GM23338 (cell line): ENCODE results near the gene PIK3R5. TPM values are rescaled to one million over a fixed set of nuclear protein-coding genes. Genes with fewer than 3 reads are reported as not detected.

Experiments
- ATAC-seq: fragments of 200-7000 bp; cut with Tn5 transposase; 3 replicates; pipeline ENCODE4 v1.9.1; 2020
- DNase-seq: peaks from one replicate; pipeline ENCODE4 v3.0.0-alpha.2; 2015; ENCODE audit warnings: low spot score
- H2AFZ ChIP-seq: fragments of 200-600 bp; sonication (generic); 2 replicates; pipeline ENCODE4 v1.8.0; 2016; ENCODE audit warnings: antibody characterized with exemption, mild to moderate bottlenecking, moderate library complexity
- H3F3A ChIP-seq: fragments of 200-600 bp; sonication (generic); replicated peaks from 2 replicates; pipeline ENCODE4 v1.8.0; 2017; ENCODE audit warnings: antibody characterized with exemption, mixed run types, low read depth
- H3K27ac ChIP-seq: fragments of 200-600 bp; sonication (generic); 2 replicates; pipeline ENCODE4 v1.6.1; 2016; ENCODE audit warnings: low read depth
- H3K27me3 ChIP-seq: fragments of 200-600 bp; sonication (generic); 2 replicates; pipeline ENCODE4 v1.8.0; 2016; ENCODE audit warnings: mild to moderate bottlenecking, mixed run types, moderate library complexity; ENCODE audit not compliant: insufficient read depth
- H3K36me3 ChIP-seq: fragments of 200-600 bp; sonication (generic); 2 replicates; pipeline ENCODE4 v1.8.0; 2016; ENCODE audit warnings: mild to moderate bottlenecking; ENCODE audit not compliant: insufficient read depth
- H3K4me1 ChIP-seq: fragments of 200-600 bp; sonication (generic); 2 replicates; pipeline ENCODE4 v1.8.0; 2016; ENCODE audit warnings: mild to moderate bottlenecking, moderate library complexity; ENCODE audit not compliant: insufficient read depth
- H3K4me2 ChIP-seq: fragments of 200-600 bp; sonication (generic); 2 replicates; pipeline ENCODE4 v1.7.1; 2017; ENCODE audit warnings: mixed run types
- H3K4me3 ChIP-seq: fragments of 200-600 bp; sonication (generic); 2 replicates; pipeline ENCODE4 v1.6.1; 2016; ENCODE audit warnings: mixed run types
- H3K79me2 ChIP-seq: fragments of 200-600 bp; sonication (generic); replicated peaks from 2 replicates; pipeline ENCODE4 v1.8.0; 2017; ENCODE audit warnings: mild to moderate bottlenecking; ENCODE audit not compliant: insufficient read depth
- H3K9me2 ChIP-seq: fragments of 200-600 bp; sonication (generic); 2 replicates; pipeline ENCODE4 v1.8.0; 2017; ENCODE audit not compliant: insufficient read depth
- H4K20me1 ChIP-seq: fragments of 200-600 bp; sonication (generic); replicated peaks from 2 replicates; pipeline ENCODE4 v1.8.0; 2017; ENCODE audit warnings: mild to moderate bottlenecking; ENCODE audit not compliant: insufficient read depth
- H3K27ac Mint-ChIP-seq: 2 replicates; pipeline ENCODE4 v1.8.0; 2020; ENCODE audit warnings: inconsistent platforms, mild to moderate bottlenecking, moderate library complexity, mixed read lengths
- H3K27me3 Mint-ChIP-seq: 3 replicates; pipeline ENCODE4 v1.8.0; 2022; ENCODE audit warnings: low read depth, mild to moderate bottlenecking, moderate library complexity, mixed read lengths, inconsistent platforms; ENCODE audit not compliant: insufficient read depth, poor library complexity
- H3K36me3 Mint-ChIP-seq: 3 replicates; pipeline ENCODE4 v1.8.0; 2021; ENCODE audit warnings: low read depth, mild to moderate bottlenecking, inconsistent platforms, moderate library complexity, mixed read lengths
- H3K4me1 Mint-ChIP-seq: 3 replicates; pipeline ENCODE4 v1.8.0; 2020; ENCODE audit warnings: mild to moderate bottlenecking, inconsistent platforms, mixed read lengths
- H3K4me3 Mint-ChIP-seq: 3 replicates; pipeline ENCODE4 v1.8.0; 2021; ENCODE audit warnings: moderate library complexity, mild to moderate bottlenecking, inconsistent platforms, mixed read lengths
- H3K9me3 Mint-ChIP-seq: 3 replicates; pipeline ENCODE4 v1.8.0; 2020; ENCODE audit warnings: moderate library complexity, mild to moderate bottlenecking, inconsistent platforms, mixed read lengths
- CREB1 ChIP-seq: fragments of 250-450 bp; sonication (Bioruptor Pico); IDR thresholded peaks from 2 replicates; pipeline ENCODE4 v1.5.0; 2020; ENCODE audit warnings: low read depth, mild to moderate bottlenecking, moderate library complexity
- CTCF ChIP-seq, 2 experiments: fragments of 200-600 bp in 1 of 2; sonication (generic) in 1 of 2; conservative IDR thresholded peaks; 2 replicates each; pipeline versions ENCODE4 v1.5.1 to v1.6.1; 2016 to 2017; ENCODE audit warnings: antibody characterized with exemption in 2 of 2, low read depth in 2 of 2, mild to moderate bottlenecking in 2 of 2, moderate library complexity in 1 of 2
- ETS1 ChIP-seq: IDR thresholded peaks from 2 replicates; pipeline ENCODE4 v1.6.1; 2016; ENCODE audit warnings: antibody characterized with exemption
- EZH2 ChIP-seq: fragments of 200-600 bp; sonication (generic); IDR thresholded peaks from one replicate; pipeline ENCODE4 v1.8.0; 2017; ENCODE audit warnings: antibody characterized with exemption, mild to moderate bottlenecking, low read depth; ENCODE audit not compliant: unreplicated experiment
- EZH2phosphoT487 ChIP-seq: fragments of 200-600 bp; sonication (generic); IDR thresholded peaks from one replicate; pipeline ENCODE4 v1.8.1; 2018; ENCODE audit warnings: antibody characterized with exemption; ENCODE audit not compliant: unreplicated experiment
- JUNB ChIP-seq: IDR thresholded peaks from one replicate; pipeline ENCODE4 v1.6.1; 2016; ENCODE audit warnings: antibody characterized with exemption; ENCODE audit not compliant: unreplicated experiment
- NANOG ChIP-seq: IDR thresholded peaks from 2 replicates; pipeline ENCODE4 v1.6.1; 2016; ENCODE audit warnings: antibody characterized with exemption, borderline replicate concordance
- POLR2AphosphoS5 ChIP-seq: IDR thresholded peaks from 2 replicates; pipeline ENCODE4 v1.6.1; 2016; ENCODE audit warnings: antibody characterized with exemption, low read depth
- ZNF114 ChIP-seq: fragments of 250-450 bp; sonication (Bioruptor Pico); IDR thresholded peaks from 2 replicates; pipeline ENCODE4 v1.5.0; 2020; ENCODE audit warnings: mild to moderate bottlenecking, moderate library complexity
- ZNF331 ChIP-seq: fragments of 250-450 bp; sonication (Bioruptor Pico); IDR thresholded peaks from 2 replicates; pipeline ENCODE4 v1.5.0; 2020; ENCODE audit warnings: low read depth, mild to moderate bottlenecking, moderate library complexity
- polyA plus RNA-seq: library from polyadenylated mRNA; unstranded; fragments of >200 nt; fragmentation: Nextera tagmentation; extraction: Ambion mirVana; gene quantifications from 2 replicates; pipeline ENCODE4 v1.2.1, GENCODE V29; 2016
- total RNA-seq: library from RNA; depleted of rRNA; stranded (reverse); fragments of >200 nt; shearing (Covaris generic); gene quantifications from 2 replicates; pipeline ENCODE4 v1.2.3, GENCODE V29; 2014

PIK3R5 gene
- total and polyA plus RNA-seq, 2 experiments from 2014 or later = 1.7 to 9.4 TPM

GRCh38 chr17:8963647-8964258, 1.8 kb downstream of the PIK3R5 start:
- H3K27me3 ChIP-seq = peaks cover 14% of the 10 kb centered on the region
- peaks cover 8% of the 10 kb centered on the region for H3K36me3 Mint-ChIP-seq

GRCh38 chr17:8963014-8963413, 2.5 kb downstream of the PIK3R5 start:
- Mint-ChIP-seq H3K27me3 (peaks cover 14% of the 10 kb centered on the region), H3K4me3 (no peak overlapping the region), H3K9me3 (peaks cover 13% of the 10 kb centered on the region), H3K36me3 (peaks cover 3% of the 10 kb centered on the region; the same call in 2 of the 3 replicates), H3K4me1 (peaks cover 8% of the 10 kb centered on the region), H3K27ac (no peak overlapping the region)
- Histone ChIP-seq H3K4me2 (no peak overlapping the region), H3K79me2 (no peaks in the 10 kb centered on the region), H4K20me1 (no peaks in the 10 kb centered on the region), H3K4me1 (peaks cover 7% of the 10 kb centered on the region; the same call in 1 of the 2 replicates), H3K4me3 (no peak overlapping the region), H3K27me3 (peaks cover 14% of the 10 kb centered on the region), H3K36me3 (no peaks in the 10 kb centered on the region), H3K27ac (no peak overlapping the region), H2AFZ (no peak overlapping the region), H3K9me2 (no peaks in the 10 kb centered on the region), H3F3A (no peaks in the 10 kb centered on the region)
- ATAC-seq = no peak
- DNase-seq = no peak
- TF ChIP-seq POLR2AphosphoS5 = no peak
- no peak for TF ChIP-seq ZNF114
- no peak for TF ChIP-seq CTCF (conservative IDR thresholded peaks at IDR 0.05; ENCODE audit: low read depth in 2 of 2)
- TF ChIP-seq CREB1 (CRISPR knock-in tag) = no peak
- TF ChIP-seq ETS1 = no peak

More at GRCh38 chr17:8963647-8964258, 1.8 kb downstream of the PIK3R5 start:
- H4K20me1 ChIP-seq = no peaks in the 10 kb centered on the region
- Mint-ChIP-seq H3K27ac (no peak overlapping the region), H3K9me3 (peaks cover 18% of the 10 kb centered on the region), H3K4me3 (no peak overlapping the region), H3K4me1 (peaks cover 8% of the 10 kb centered on the region), H3K27me3 (peaks cover 14% of the 10 kb centered on the region)
- no peak overlapping the region for H3K4me3 ChIP-seq
- ATAC-seq (no peak), DNase-seq (no peak)
- H2AFZ ChIP-seq = no peak overlapping the region
- no peaks in the 10 kb centered on the region for H3F3A ChIP-seq
- no peaks in the 10 kb centered on the region for H3K36me3 ChIP-seq
- TF ChIP-seq ZNF331 (no peak), CREB1 (CRISPR knock-in tag) (no peak), EZH2phosphoT487 (no peak), POLR2AphosphoS5 (no peak), CTCF (conservative IDR thresholded peaks at IDR 0.05; ENCODE audit: low read depth in 2 of 2) (no peak), NANOG (no peak), JUNB (no peak), ETS1 (no peak), EZH2 (no peak), ZNF114 (no peak)
- H3K4me2 ChIP-seq = no peak overlapping the region
- H3K27ac ChIP-seq = no peak overlapping the region
- peaks cover 7% of the 10 kb centered on the region; the same call in 1 of the 2 replicates for H3K4me1 ChIP-seq
- H3K79me2 ChIP-seq = no peaks in the 10 kb centered on the region
- no peaks in the 10 kb centered on the region for H3K9me2 ChIP-seq
